K562 (cell line): ENCODE data around the gene KRT26. TPM values are rescaled to one million over a fixed set of nuclear protein-coding genes. Genes with fewer than 3 reads are reported as not detected.

Experiments
- ATAC-seq: fragments of 200-7000 bp; cut with Tn5 transposase; 3 replicates; pipeline ENCODE4 v1.9.1; 2020; ENCODE audit warnings: moderate library complexity
- Bru-seq: library from RNA; stranded (reverse); fragments of 400-500 nt; gene quantifications from one replicate; lab custom pipeline; 2021; lab: Mats Ljungman, UMichigan
- BruChase-seq, 2 experiments: library from RNA; stranded (reverse); fragments of 400-500 nt; gene quantifications; one replicate each; lab custom pipeline; 2021; lab: Mats Ljungman, UMichigan
- BruUV-seq: library from RNA; stranded (reverse); fragments of 400-500 nt; replicated peaks from 2 replicates; lab custom pipeline; 2021; lab: Mats Ljungman, UMichigan
- CTCF ChIA-PET: fragments of 300-600 bp; formaldehyde crosslinking; extraction: SDS; loops from one replicate; lab custom pipeline; 2021; ENCODE audit warnings: low intra/inter-chr PET ratio; lab: Yijun Ruan, JAX
- POLR2A ChIA-PET: fragments of 300-600, 350-650 bp; sonication (Branson Sonifier 250); formaldehyde crosslinking; extraction: SDS; loops from one replicate; lab custom pipeline; 2021; ENCODE audit warnings: antibody characterized with exemption, inconsistent platforms; lab: Yijun Ruan, JAX
- DNase-seq, 4 experiments: peaks; one replicate each; pipeline versions ENCODE4 v3.0.0 to v3.0.0-alpha.2; 2011 to 2018; ENCODE audit warnings: low spot score in 3 of 4, mixed read lengths in 3 of 4; ENCODE audit errors: extremely low read depth in 1 of 4
- FAIRE-seq: peaks from 2 replicates; lab custom pipeline; 2011; peaks lifted over from hg19 to GRCh38; lab: Jason Lieb, UNC
- H2AFZ ChIP-seq: 2 replicates; pipeline ENCODE4 v1.6.0; 2011; ENCODE audit warnings: low read depth, low read length, control low read depth, inconsistent platforms
- H3K27ac ChIP-seq: fragments of 200-600 bp; 3 replicates; pipeline ENCODE4 v1.8.0; 2011; ENCODE audit warnings: low read depth, mild to moderate bottlenecking, control low read depth, inconsistent platforms, low read length, moderate library complexity, mixed read lengths; ENCODE audit errors: extremely low read depth
- H3K27me3 ChIP-seq, 2 experiments: fragments of 300-600 bp in 1 of 2; 2 replicates in 1 of 2; 3 replicates in 1 of 2; pipeline versions ENCODE4 v1.6.0 to v1.8.0; 2011; ENCODE audit warnings: inconsistent platforms in 2 of 2, low read length in 2 of 2, mild to moderate bottlenecking in 1 of 2, mixed read lengths in 1 of 2, moderate library complexity in 1 of 2; ENCODE audit not compliant: control insufficient read depth in 2 of 2, insufficient read depth in 2 of 2
- H3K36me3 ChIP-seq: fragments of 300-600 bp; 3 replicates; pipeline ENCODE4 v1.8.0; 2011; ENCODE audit warnings: mild to moderate bottlenecking, low read length, inconsistent platforms; ENCODE audit not compliant: control insufficient read depth, insufficient read depth
- H3K4me1 ChIP-seq, 2 experiments: fragments of 200-600 bp in 1 of 2; replicated peaks in 1 of 2; 2 replicates in 1 of 2; 3 replicates in 1 of 2; pipeline versions ENCODE4 v1.5.1 to v1.8.0; 2011; ENCODE audit warnings: inconsistent platforms in 2 of 2, low read length in 2 of 2, mild to moderate bottlenecking in 1 of 2, mixed read lengths in 1 of 2, moderate library complexity in 1 of 2; ENCODE audit not compliant: control insufficient read depth in 2 of 2, insufficient read depth in 2 of 2
- H3K4me2 ChIP-seq: 2 replicates; pipeline ENCODE4 v1.6.1; 2011; ENCODE audit warnings: low read length, control low read depth, inconsistent platforms, mixed read lengths; ENCODE audit not compliant: insufficient read depth
- H3K4me3 ChIP-seq: fragments of 200-600 bp; sonication (generic), shearing (Covaris generic); 2 replicates; pipeline ENCODE4 v1.5.1; 2016; ENCODE audit warnings: control low read depth, inconsistent platforms
- H3K79me2 ChIP-seq: fragments of 200-600 bp; 3 replicates; pipeline ENCODE4 v1.8.0; 2011; ENCODE audit warnings: low read length, inconsistent platforms; ENCODE audit not compliant: control insufficient read depth, insufficient read depth
- H3K9ac ChIP-seq, 2 experiments: 2 replicates each; pipeline versions ENCODE4 v1.6.0 to v1.6.1; 2011; ENCODE audit warnings: low read depth in 2 of 2, low read length in 2 of 2, control low read depth in 1 of 2, inconsistent platforms in 1 of 2, mild to moderate bottlenecking in 1 of 2, mixed read lengths in 1 of 2; ENCODE audit not compliant: insufficient read depth in 1 of 2
- H3K9me1 ChIP-seq: one replicate; pipeline ENCODE4 v1.6.0; 2011; ENCODE audit warnings: inconsistent platforms, mild to moderate bottlenecking, low read length, moderate library complexity; ENCODE audit not compliant: control insufficient read depth, insufficient read depth
- H3K9me3 ChIP-seq: replicated peaks from 2 replicates; pipeline ENCODE4 v1.5.1; 2011; ENCODE audit warnings: low read depth, low read length, inconsistent platforms; ENCODE audit not compliant: control insufficient read depth, insufficient read depth
- H4K20me1 ChIP-seq: replicated peaks from 2 replicates; pipeline ENCODE4 v1.6.1; 2011; ENCODE audit warnings: low read length, inconsistent platforms, mixed read lengths; ENCODE audit not compliant: control insufficient read depth, insufficient read depth
- CREB3L1 ChIP-seq: fragments of 450-650 bp; IDR thresholded peaks from 2 replicates; pipeline ENCODE4 v1.6.1; 2014; ENCODE audit warnings: low read depth, mild to moderate bottlenecking, moderate library complexity, borderline replicate concordance
- EP400 ChIP-seq: fragments of 450-650 bp; IDR thresholded peaks from 2 replicates; pipeline ENCODE4 v1.6.1; 2017; ENCODE audit warnings: antibody characterized with exemption, mild to moderate bottlenecking, moderate library complexity
- L3MBTL2 ChIP-seq: fragments of 450-650 bp; IDR thresholded peaks from 2 replicates; pipeline ENCODE4 v1.6.1; 2016; ENCODE audit warnings: mild to moderate bottlenecking, moderate library complexity
- MAX ChIP-seq: sonication (generic); formaldehyde crosslinking; IDR thresholded peaks from 2 replicates; pipeline ENCODE4 v1.9.0; 2022; ENCODE audit warnings: mild to moderate bottlenecking, missing genetic modification reagents
- PRDM10 ChIP-seq: fragments of 450-650 bp; IDR thresholded peaks from 2 replicates; pipeline ENCODE4 v1.6.1; 2018; ENCODE audit not compliant: partially characterized antibody
- TCF7 ChIP-seq: sonication (generic); IDR thresholded peaks from 2 replicates; pipeline ENCODE4 v1.6.1; 2016; ENCODE audit warnings: antibody characterized with exemption, borderline replicate concordance
- TCFL5 ChIP-seq: fragments of 250-450 bp; sonication (Bioruptor Pico); conservative IDR thresholded peaks from 2 replicates; pipeline ENCODE4 v1.6.1; 2021; ENCODE audit warnings: mild to moderate bottlenecking, moderate library complexity, matching md5 sums
- ZNF175 ChIP-seq: fragments of 200-800 bp; sonication (Bioruptor generic); IDR thresholded peaks from 2 replicates; pipeline ENCODE4 v1.6.1; 2016; ENCODE audit warnings: low read depth, mild to moderate bottlenecking, missing genetic modification characterization, missing compliant biosample characterization
- ZNF277 ChIP-seq: fragments of 250-450 bp; sonication (Bioruptor Pico); IDR thresholded peaks from 2 replicates; pipeline ENCODE4 v1.8.0; 2022; ENCODE audit warnings: inconsistent platforms, mild to moderate bottlenecking, moderate library complexity, borderline replicate concordance
- ZNF79 ChIP-seq: fragments of 250-450 bp; sonication (Bioruptor Pico); IDR thresholded peaks from 2 replicates; pipeline ENCODE4 v1.4.0; 2020; ENCODE audit warnings: low read depth, mild to moderate bottlenecking, moderate library complexity
- WGBS: fragments of 100-300 bp; shearing (Covaris generic); methylation state at CpG from one replicate; pipeline ENCODE4 v1.1.6; 2016; ENCODE audit warnings: low coverage, mixed read lengths; ENCODE audit not compliant: insufficient coverage; ENCODE audit errors: missing lambda C conversion rate; 5-methylcytosine and 5-hydroxymethylcytosine counted together
- in situ Hi-C: fragments of 300-500 bp; cut with MboI; formaldehyde crosslinking; loops from 4 replicates; pipeline ENCODE4 v1.15.0; 2018; ENCODE audit warnings: inconsistent platforms, mixed read lengths
- intact Hi-C: fragments of 100-400 bp; cut with micrococcal nuclease; formaldehyde crosslinking; loops from 2 replicates; pipeline ENCODE4 v1.14.2; 2022
- long read RNA-seq, 3 experiments: library from polyadenylated mRNA in 2 of 3; library from RNA in 1 of 3; unstranded in 2 of 3; stranded (forward) in 1 of 3; transcript quantifications; one replicate each; pipeline ENCODE4 v2.0.0, GENCODE V29; 2019 to 2022
- polyA minus RNA-seq, 3 experiments: library from RNA; depleted of rRNA, polyadenylated mRNA; stranded (reverse); fragments of >200 nt; gene quantifications; 2 replicates each; pipeline ENCODE4 v1.2.3, GENCODE V29; 2011
- polyA plus RNA-seq, 8 experiments: library from polyadenylated mRNA; depleted of rRNA in 4 of 8; stranded (reverse) in 5 of 8; unstranded in 3 of 8; fragments of >200 nt; fragmentation: Nextera tagmentation in 2 of 8; fragmentation: Illumina TruSeq in 1 of 8; extraction: Ambion mirVana in 2 of 8; extraction: Trizol in 1 of 8; gene quantifications; 2 replicates each; pipeline versions ENCODE4 v1.2.1 to v1.2.3, GENCODE V29; 2011 to 2014; ENCODE audit warnings: inconsistent platforms in 1 of 8, missing spikeins in 1 of 8
- total RNA-seq, 7 experiments: library from RNA; depleted of rRNA in 6 of 7; stranded (reverse); fragments of >200 nt in 6 of 7; fragmentation: Illumina TruSeq in 2 of 7; extraction: Trizol in 2 of 7; gene quantifications; 2 replicates each; pipeline versions ENCODE4 v1.2.1 to v1.2.3, GENCODE V29; 2011 to 2021; ENCODE audit warnings: low replicate concordance in 1 of 7

The KRT26 gene
- total RNA-seq (2011; cell fraction: chromatin; rRNA removed; ENCODE audit: low replicate concordance) = not detected in 2 replicates
- total RNA-seq (2011; cell fraction: nucleolus; rRNA removed) = not detected in 2 replicates
- not detected in 2 replicates for total RNA-seq (2011; cell fraction: nucleoplasm; rRNA removed)
- total RNA-seq (2014; rRNA removed) = not detected in 2 replicates
- not detected in 2 replicates for total RNA-seq (2014; rRNA removed; fragmentation: Illumina TruSeq; extraction: Trizol)
- not detected in 2 replicates for total RNA-seq (2015; rRNA removed; fragmentation: Illumina TruSeq; extraction: Trizol)
- not detected in 2 replicates for total RNA-seq (2021)
- polyA plus RNA-seq (2011; rRNA removed) = not detected in 2 replicates
- polyA plus RNA-seq (2011; cell fraction: cytosol; rRNA removed) = not detected in 2 replicates
- not detected in 2 replicates for polyA plus RNA-seq (2011; cell fraction: nucleus; rRNA removed)
- not detected in 2 replicates for polyA plus RNA-seq (2012)
- not detected in 2 replicates for polyA plus RNA-seq (2014; fragmentation: Illumina TruSeq; extraction: Trizol)
- polyA plus RNA-seq (2014; fragmentation: Nextera tagmentation; extraction: Ambion mirVana) = not detected
- polyA plus RNA-seq (2014; rRNA removed) = not detected in 2 replicates
- not detected in 2 replicates for polyA minus RNA-seq (2011; rRNA and poly(A)+ RNA removed)
- polyA minus RNA-seq (2011; cell fraction: cytosol; rRNA and poly(A)+ RNA removed) = not detected in 2 replicates
- not detected in 2 replicates for polyA minus RNA-seq (2011; cell fraction: nucleus; rRNA and poly(A)+ RNA removed)
- not detected for Bru-seq, nascent RNA
- BruChase-seq, experiment 1, labeled RNA remaining after a 2-hour chase = not detected
- not detected for BruChase-seq, experiment 2, labeled RNA remaining after a 6-hour chase
- long read RNA-seq, experiment 1 = 0 reads
- long read RNA-seq, experiment 2 = 0 reads
- long read RNA-seq, experiment 3 = 0 reads

GRCh38 chr17:40772101-40772500 lies at the start of gene KRT26:
TSS of gene KRT26 (minus strand) at chr17:40772201. CDS start at chr17:40772113, 88 bp downstream.
- H4K20me1 ChIP-seq = no peaks in the 10 kb centered on the region
- DNase-seq = no peak
- no peaks in the 10 kb centered on the region for H3K36me3 ChIP-seq
- no peak for ATAC-seq
- no peak within 1 kb of the TSS for H2AFZ ChIP-seq
- H3K27ac ChIP-seq = no peak within 1 kb of the TSS
- H3K9me1 ChIP-seq = no peaks in the 10 kb centered on the region
- no peaks in the 10 kb centered on the region for H3K79me2 ChIP-seq
- peaks cover 0 to 12% of the 10 kb centered on the region in 2 experiments; a peak in 4 of 5 replicates for H3K27me3 ChIP-seq
- in situ Hi-C loops (no loop called here), intact Hi-C loops (no loop called here)
- no peak within 1 kb of the TSS for H3K4me2 ChIP-seq
- CTCF ChIA-PET = interaction anchor here (0.6 kb wide), 1 partner anchor 25 kb away, joined by 3 read pairs; no protein-coding TSS in a partner anchor
- POLR2A ChIA-PET = no interaction called here
- BruUV-seq = no TSS peak
- H3K9me3 ChIP-seq = no peaks in the 10 kb centered on the region
- no peak within 1 kb of the TSS for H3K9ac ChIP-seq
- FAIRE-seq = no peak
- no peaks in the 10 kb centered on the region for H3K4me1 ChIP-seq
- 0% methylated on average over 3 of the region's 3 CpGs for WGBS
- no peak within 1 kb of the TSS for H3K4me3 ChIP-seq
- TF ChIP-seq CREB3L1 = no peak
- no peak for TF ChIP-seq TCFL5 (CRISPR knock-in tag)
- TF ChIP-seq ZNF79 (CRISPR knock-in tag) = no peak
- no peak for TF ChIP-seq TCF7
- TF ChIP-seq ZNF277 (CRISPR knock-in tag) = no peak
- no peak for TF ChIP-seq PRDM10
- no peak for TF ChIP-seq ZNF175 (CRISPR knock-in tag)
- TF ChIP-seq L3MBTL2 = no peak
- TF ChIP-seq MAX = no peak
- no peak for TF ChIP-seq EP400
